Hepatocyte (in vitro differentiated cells): Measurements from ENCODE around the gene GNAI2. TPM values are rescaled to one million over a fixed set of nuclear protein-coding genes. Genes with fewer than 3 reads are reported as not detected.
A peak's percentile ranks its signal among the peaks of the same experiment; 100 is the strongest.

Experiments used
- DNase-seq: peaks from one replicate; pipeline ENCODE4 v3.0.0-alpha.2; 2016; ENCODE audit warnings: low spot score
- H2AFZ ChIP-seq: fragments of 200-600 bp; sonication (generic); 2 replicates; pipeline ENCODE4 v1.6.0; 2016; ENCODE audit warnings: antibody characterized with exemption, mild to moderate bottlenecking
- H3K27ac ChIP-seq: fragments of 200-600 bp; sonication (generic); 2 replicates; pipeline ENCODE4 v1.5.1; 2016; ENCODE audit warnings: mild to moderate bottlenecking
- H3K27me3 ChIP-seq: fragments of 200-600 bp; sonication (generic); 2 replicates; pipeline ENCODE4 v1.6.1; 2016
- H3K36me3 ChIP-seq: fragments of 200-600 bp; sonication (generic); replicated peaks from 2 replicates; pipeline ENCODE4 v1.5.1; 2016; ENCODE audit warnings: low read depth; ENCODE audit not compliant: insufficient read depth
- H3K4me1 ChIP-seq: fragments of 200-600 bp; sonication (generic); 2 replicates; pipeline ENCODE4 v1.5.1; 2016; ENCODE audit warnings: mild to moderate bottlenecking, moderate library complexity; ENCODE audit not compliant: insufficient read depth
- H3K4me2 ChIP-seq: fragments of 200-600 bp; sonication (generic); 2 replicates; pipeline ENCODE4 v1.6.0; 2016
- H3K4me3 ChIP-seq: fragments of 200-600 bp; sonication (generic); 2 replicates; pipeline ENCODE4 v1.5.1; 2016; ENCODE audit warnings: mild to moderate bottlenecking
- H3K79me2 ChIP-seq: fragments of 200-600 bp; sonication (generic); 2 replicates; pipeline ENCODE4 v1.6.0; 2017; ENCODE audit warnings: mild to moderate bottlenecking
- H3K9me2 ChIP-seq: fragments of 200-600 bp; sonication (generic); replicated peaks from 2 replicates; pipeline ENCODE4 v1.6.0; 2017; ENCODE audit warnings: mild to moderate bottlenecking; ENCODE audit not compliant: insufficient read depth
- H3K9me3 ChIP-seq: fragments of 200-600 bp; sonication (generic); 2 replicates; pipeline ENCODE4 v1.5.1; 2016; ENCODE audit warnings: low read depth, mild to moderate bottlenecking
- H4K20me1 ChIP-seq: fragments of 200-600 bp; sonication (generic); 2 replicates; pipeline ENCODE4 v1.6.0; 2016; ENCODE audit warnings: mild to moderate bottlenecking; ENCODE audit not compliant: insufficient read depth, poor library complexity, severe bottlenecking
- CTCF ChIP-seq: fragments of 200-600 bp; sonication (generic); IDR thresholded peaks from 2 replicates; pipeline ENCODE4 v1.5.1; 2016; ENCODE audit warnings: antibody characterized with exemption, mild to moderate bottlenecking; ENCODE audit not compliant: poor library complexity
- EZH2 ChIP-seq: fragments of 200-600 bp; sonication (generic); IDR thresholded peaks from 2 replicates; pipeline ENCODE4 v1.6.1; 2016; ENCODE audit warnings: antibody characterized with exemption, mild to moderate bottlenecking, borderline replicate concordance
- EZH2phosphoT487 ChIP-seq: fragments of 200-600 bp; sonication (generic); IDR thresholded peaks from one replicate; pipeline ENCODE4 v1.6.1; 2018; ENCODE audit warnings: antibody characterized with exemption, mild to moderate bottlenecking, low read depth, moderate library complexity; ENCODE audit not compliant: unreplicated experiment, severe bottlenecking
- WGBS: methylation state at CpG from one replicate; pipeline ENCODE4 v1.1.6; 2016; ENCODE audit warnings: low lambda C conversion rate; ENCODE audit errors: missing lambda C conversion rate; 5-methylcytosine and 5-hydroxymethylcytosine counted together
- polyA plus RNA-seq: library from polyadenylated mRNA; unstranded; fragments of >200 nt; fragmentation: Nextera tagmentation; extraction: Ambion mirVana; gene quantifications from 2 replicates; pipeline ENCODE4 v1.2.1, GENCODE V29; 2016
- total RNA-seq: library from RNA; depleted of rRNA; stranded (reverse); fragments of >200 nt; gene quantifications from 2 replicates; pipeline ENCODE4 v1.2.3, GENCODE V29; 2014

The GNAI2 gene
- total and polyA plus RNA-seq, 2 experiments from 2014 or later = 103 to 233 TPM

- Histone ChIP-seq H3K79me2 (peaks cover 15% of the 10 kb centered on the region), H3K4me3 (no peak overlapping the region), H2AFZ (no peak overlapping the region), H3K9me2 (no peaks in the 10 kb centered on the region), H3K36me3 (no peaks in the 10 kb centered on the region), H3K9me3 (no peaks in the 10 kb centered on the region), H4K20me1 (no peaks in the 10 kb centered on the region), H3K27me3 (no peaks in the 10 kb centered on the region), H3K4me1 (peaks cover 18% of the 10 kb centered on the region), H3K4me2 (no peak overlapping the region), H3K27ac (no peak overlapping the region)
- TF ChIP-seq CTCF = no peak
- no peak for TF ChIP-seq EZH2
- no peak for TF ChIP-seq EZH2phosphoT487
- DNase-seq = no peak
- WGBS = 89% methylated on average over 15 of the region's 17 CpGs
These were observed 22.2 kb downstream of the GNAI2 start for GRCh38 chr3:50258029-50258680.

- Histone ChIP-seq H3K4me1 (peaks cover 26% of the 10 kb centered on the region), H4K20me1 (no peaks in the 10 kb centered on the region), H3K9me2 (no peaks in the 10 kb centered on the region), H3K4me2 (no peak overlapping the region), H3K36me3 (no peaks in the 10 kb centered on the region), H3K27me3 (no peaks in the 10 kb centered on the region), H2AFZ (no peak overlapping the region), H3K9me3 (no peaks in the 10 kb centered on the region), H3K4me3 (no peak overlapping the region), H3K27ac (peak overlapping the region; percentile 97), H3K79me2 (peaks cover 12% of the 10 kb centered on the region)
- WGBS = 92% methylated on average over 16 of the region's 16 CpGs
- DNase-seq = no peak
- no peak for TF ChIP-seq EZH2phosphoT487
- no peak for TF ChIP-seq CTCF
- no peak for TF ChIP-seq EZH2
These were observed 23.0 kb downstream of the GNAI2 start for GRCh38 chr3:50258979-50259378.

GRCh38 chr3:50259432-50260026, 23.5 kb downstream of the GNAI2 start:
- Histone ChIP-seq H3K79me2 (peaks cover 12% of the 10 kb centered on the region), H3K27ac (peak overlapping the region; percentile 97), H3K4me3 (no peak overlapping the region), H3K9me2 (no peaks in the 10 kb centered on the region), H2AFZ (no peak overlapping the region), H4K20me1 (no peaks in the 10 kb centered on the region), H3K4me1 (peaks cover 30% of the 10 kb centered on the region), H3K27me3 (no peaks in the 10 kb centered on the region), H3K36me3 (no peaks in the 10 kb centered on the region), H3K4me2 (peak overlapping the region; percentile 78), H3K9me3 (no peaks in the 10 kb centered on the region)
- WGBS = 66% methylated on average over 18 of the region's 18 CpGs
- TF ChIP-seq CTCF (no peak), EZH2phosphoT487 (no peak), EZH2 (no peak)
- DNase-seq = no peak
